ENCODE data around the gene PGAM1.
"Not testable (repeated sequence)": the region's sequence is repeated elsewhere in the genome, so short reads cannot be mapped to it uniquely, and the experiment has no call there.

Gene PGAM1

GRCh38 chr10:97459933-97460332 lies 33.9 kb downstream of the PGAM1 start:
- no peak for DNase-seq

- no peak for DNase-seq
These were observed 36.3 kb downstream of the PGAM1 start for GRCh38 chr10:97462309-97462708.

GRCh38 chr10:97463363-97464132 lies 37.6 kb downstream of the PGAM1 start:
- DNase-seq: peak; percentile 46

- DNase-seq: no peak
These were observed 38.2 kb downstream of the PGAM1 start for GRCh38 chr10:97464226-97464625.

GRCh38 chr10:97465982-97466381 lies 40.0 kb downstream of the PGAM1 start:
- no peak for DNase-seq

- no peak for DNase-seq
These were observed 40.8 kb downstream of the PGAM1 start for GRCh38 chr10:97466755-97467154.

GRCh38 chr10:97468162-97468561 lies 42.2 kb downstream of the PGAM1 start:
- DNase-seq: no peak

- not testable (repeated sequence) for DNase-seq
These were observed 42.8 kb downstream of the PGAM1 start for GRCh38 chr10:97468781-97469180.

GRCh38 chr10:97474918-97475317 lies 48.9 kb downstream of the PGAM1 start:
- no peak for DNase-seq

GRCh38 chr10:97475936-97476594 lies 50.1 kb downstream of the PGAM1 start:
- no peak for DNase-seq

GRCh38 chr10:97479410-97479809 lies 53.4 kb downstream of the PGAM1 start:
- DNase-seq: not testable (repeated sequence)

- no peak for DNase-seq
These were observed 53.9 kb downstream of the PGAM1 start for GRCh38 chr10:97479939-97480338.

GRCh38 chr10:97481071-97481470 lies 55.1 kb downstream of the PGAM1 start:
- DNase-seq: no peak

- no peak for DNase-seq
These were observed 56.4 kb downstream of the PGAM1 start for GRCh38 chr10:97482381-97482780.

All from CD4-positive, alpha-beta T cell treated with Interleukin-4 for 4 hours (primary cell).